Mucosa of descending colon (tissue), 3 donors: ENCODE results near the gene CRADD. TPM values are rescaled to one million over a fixed set of nuclear protein-coding genes. Genes with fewer than 3 reads are reported as not detected.

Source experiments
- ATAC-seq: fragments of 200-7000 bp; cut with Tn5 transposase; one replicate; pipeline ENCODE4 v1.9.1; 2020; ENCODE audit warnings: mild to moderate bottlenecking, moderate library complexity
- DNase-seq, 3 donors: peaks; one replicate each; pipeline ENCODE4 v3.0.0-alpha.2; 2020
- H3K36me3 ChIP-seq: fragments of 200-600 bp; one replicate; pipeline ENCODE4 v1.8.0; 2021; ENCODE audit warnings: low read depth, mild to moderate bottlenecking
- H3K4me1 ChIP-seq: fragments of 200-600 bp; one replicate; pipeline ENCODE4 v1.8.0; 2021; ENCODE audit warnings: low read depth, mild to moderate bottlenecking
- H3K4me3 ChIP-seq: fragments of 200-600 bp; one replicate; pipeline ENCODE4 v1.8.0; 2021; ENCODE audit warnings: mild to moderate bottlenecking
- H3K9me3 ChIP-seq: fragments of 200-600 bp; one replicate; pipeline ENCODE4 v1.8.0; 2021; ENCODE audit warnings: mild to moderate bottlenecking
- intact Hi-C, 2 donors: fragments of 100-400 bp; cut with DNase I in 1 of 2; cut with micrococcal nuclease in 1 of 2; formaldehyde crosslinking; loops; one replicate each; pipeline versions ENCODE4 v1.11.0 to v1.11.1; 2022; cut with DNase I, micrococcal nuclease
- total RNA-seq, 3 donors: library from RNA; stranded (reverse); fragmentation: NEBNext Ultra II Directional in 2 of 3; extraction: Animal tissue kit (Norgen Biotek cat#: 25700) in 2 of 3; gene quantifications; one replicate each; pipeline versions ENCODE4 v1.2.1 to v1.2.4, GENCODE V29; 2021 to 2023
- TF ChIP-seq, protein P1 (sequence below): fragments of 200-600 bp; IDR thresholded peaks from one replicate; pipeline ENCODE4 v1.8.0; 2022; ENCODE audit warnings: antibody characterized with exemption, mild to moderate bottlenecking
- donor health status: DM: no; HTN: no; CAD: no; lungs with moderate emphysema.
- donor health status: DM: no; HTN: no; CAD: no.
- donor health status: DM: no; HTN: yes; CAD: no.

Gene CRADD
- total RNA-seq, 3 donors from 2014 or later = 18.4 to 27.9 (median 22.7) TPM

- TF ChIP-seq, protein P1, sequence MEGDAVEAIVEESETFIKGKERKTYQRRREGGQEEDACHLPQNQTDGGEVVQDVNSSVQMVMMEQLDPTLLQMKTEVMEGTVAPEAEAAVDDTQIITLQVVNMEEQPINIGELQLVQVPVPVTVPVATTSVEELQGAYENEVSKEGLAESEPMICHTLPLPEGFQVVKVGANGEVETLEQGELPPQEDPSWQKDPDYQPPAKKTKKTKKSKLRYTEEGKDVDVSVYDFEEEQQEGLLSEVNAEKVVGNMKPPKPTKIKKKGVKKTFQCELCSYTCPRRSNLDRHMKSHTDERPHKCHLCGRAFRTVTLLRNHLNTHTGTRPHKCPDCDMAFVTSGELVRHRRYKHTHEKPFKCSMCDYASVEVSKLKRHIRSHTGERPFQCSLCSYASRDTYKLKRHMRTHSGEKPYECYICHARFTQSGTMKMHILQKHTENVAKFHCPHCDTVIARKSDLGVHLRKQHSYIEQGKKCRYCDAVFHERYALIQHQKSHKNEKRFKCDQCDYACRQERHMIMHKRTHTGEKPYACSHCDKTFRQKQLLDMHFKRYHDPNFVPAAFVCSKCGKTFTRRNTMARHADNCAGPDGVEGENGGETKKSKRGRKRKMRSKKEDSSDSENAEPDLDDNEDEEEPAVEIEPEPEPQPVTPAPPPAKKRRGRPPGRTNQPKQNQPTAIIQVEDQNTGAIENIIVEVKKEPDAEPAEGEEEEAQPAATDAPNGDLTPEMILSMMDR = no peak
- Histone ChIP-seq H3K4me3 (no peak overlapping the region), H3K9me3 (peaks cover 17% of the 10 kb centered on the region), H3K4me1 (no peaks in the 10 kb centered on the region), H3K36me3 (no peaks in the 10 kb centered on the region)
- DNase-seq (no peak), ATAC-seq (no peak)
- intact Hi-C loops = no loop called here
These were observed 28.1 kb downstream of the CRADD start for GRCh38 chr12:93705237-93705636.

DNA sequence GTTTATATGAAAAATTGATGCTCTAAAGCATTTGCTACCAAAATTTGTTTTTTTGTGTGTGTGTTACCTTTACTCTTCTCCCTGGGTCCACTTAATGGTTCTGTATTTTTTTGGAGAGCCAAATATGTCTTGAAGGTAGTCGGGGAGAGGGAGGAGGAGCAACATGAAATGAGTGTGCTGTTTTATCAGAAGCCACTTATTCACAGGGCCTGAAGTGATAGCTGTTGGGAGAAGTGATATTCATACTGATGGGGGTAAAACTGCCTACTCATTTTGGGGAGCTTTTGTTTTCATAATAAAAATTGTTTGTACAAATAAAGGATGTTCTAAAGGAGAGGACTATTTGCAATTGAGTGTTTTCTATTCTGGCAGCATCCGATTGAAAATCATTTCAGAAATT, 29.2 kb downstream of the CRADD start:
- DNase-seq (no peak), ATAC-seq (no peak)
- H3K4me3 ChIP-seq = no peak overlapping the region
- TF ChIP-seq, protein P1 = no peak
- peaks cover 18% of the 10 kb centered on the region for H3K9me3 ChIP-seq
- intact Hi-C loops = no loop called here
- H3K36me3 ChIP-seq = no peaks in the 10 kb centered on the region
- H3K4me1 ChIP-seq = no peaks in the 10 kb centered on the region

DNA sequence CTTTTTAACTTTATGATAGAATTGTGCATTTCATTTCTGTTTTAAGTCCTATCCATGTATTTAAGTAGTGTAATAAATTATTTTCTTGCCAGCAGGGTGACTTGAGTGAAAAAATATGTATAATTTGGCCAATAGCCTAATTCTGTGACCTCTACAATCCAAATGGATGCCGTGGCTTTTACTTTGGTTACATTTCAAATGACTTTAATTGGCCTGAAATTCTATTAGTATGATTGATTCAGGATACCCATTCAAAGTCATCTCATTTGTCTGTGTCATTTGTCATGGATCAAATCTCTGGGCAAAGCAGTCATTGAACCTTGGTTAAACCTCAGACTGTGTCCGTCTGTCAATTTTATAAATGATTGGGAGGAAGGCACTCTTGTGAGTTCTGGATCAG, 29.6 kb downstream of the CRADD start:
- Histone ChIP-seq H3K9me3 (peaks cover 18% of the 10 kb centered on the region), H3K4me1 (no peaks in the 10 kb centered on the region), H3K36me3 (no peaks in the 10 kb centered on the region), H3K4me3 (no peak overlapping the region)
- DNase-seq = no peak
- TF ChIP-seq, protein P1 = no peak
- no peak for ATAC-seq
- intact Hi-C loops = no loop called here

- Histone ChIP-seq H3K9me3 (peaks cover 18% of the 10 kb centered on the region), H3K36me3 (no peaks in the 10 kb centered on the region), H3K4me3 (no peak overlapping the region), H3K4me1 (peaks cover 4% of the 10 kb centered on the region)
- DNase-seq (no peak), ATAC-seq (no peak)
- intact Hi-C loops = no loop called here
- TF ChIP-seq, protein P1 = no peak
These were observed 30.7 kb downstream of the CRADD start for GRCh38 chr12:93707836-93708235.

DNA sequence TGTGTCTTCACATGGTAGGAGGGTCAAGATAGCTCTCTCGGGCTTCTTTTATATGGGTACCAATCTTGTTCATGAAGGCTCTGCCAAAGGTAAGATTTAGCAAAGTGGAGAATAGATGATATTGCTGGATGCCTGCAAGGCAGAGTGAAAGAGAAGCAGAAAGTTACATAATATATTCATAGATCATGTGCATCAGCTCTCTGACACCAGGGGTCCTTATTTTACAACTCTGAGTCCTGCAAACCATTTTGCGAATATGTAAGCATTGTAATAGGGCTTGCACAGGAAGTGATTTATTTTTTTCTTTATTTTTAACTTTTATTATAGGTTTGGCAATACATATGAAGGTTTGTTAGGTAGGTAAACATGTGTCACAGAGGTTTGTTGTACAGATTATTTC, 31.8 kb downstream of the CRADD start:
- DNase-seq = no peak
- TF ChIP-seq, protein P1 = no peak
- H3K4me3 ChIP-seq = no peak overlapping the region
- intact Hi-C loops = no loop called here
- peaks cover 4% of the 10 kb centered on the region for H3K4me1 ChIP-seq
- peaks cover 18% of the 10 kb centered on the region for H3K9me3 ChIP-seq
- no peak for ATAC-seq
- no peaks in the 10 kb centered on the region for H3K36me3 ChIP-seq

DNA sequence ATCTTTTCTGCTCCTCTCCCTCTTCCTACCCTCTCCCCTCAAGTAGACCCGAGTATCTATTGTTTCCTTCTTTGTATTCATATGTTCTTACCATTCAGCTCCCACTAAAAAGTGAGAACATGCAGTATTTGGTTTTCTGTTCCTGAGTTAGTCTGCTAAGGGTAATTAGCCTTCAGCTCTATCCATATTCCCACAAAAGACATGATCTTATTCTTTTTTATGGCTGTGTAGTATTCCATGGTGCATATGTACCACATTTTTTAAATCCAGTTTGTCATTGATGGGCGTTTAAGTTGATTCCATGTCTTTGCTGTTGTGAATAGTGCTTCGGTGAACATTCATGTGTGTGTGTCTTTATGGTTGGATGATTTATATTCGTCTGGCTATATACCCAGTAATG, 32.2 kb downstream of the CRADD start:
- Histone ChIP-seq H3K4me3 (no peak overlapping the region), H3K36me3 (no peaks in the 10 kb centered on the region), H3K9me3 (peaks cover 18% of the 10 kb centered on the region), H3K4me1 (peaks cover 4% of the 10 kb centered on the region)
- TF ChIP-seq, protein P1 = no peak
- ATAC-seq = no peak
- intact Hi-C loops = no loop called here
- DNase-seq = no peak
